Hepatic stellate cell (primary cell): Measurements from ENCODE around the gene FAM168A.
A peak's percentile ranks its signal among the peaks of the same experiment; 100 is the strongest.
"Not testable (repeated sequence)": the region's sequence is repeated elsewhere in the genome, so short reads cannot be mapped to it uniquely, and the experiment has no call there.

ENCODE experiments used
- DNase-seq: peaks from one replicate; pipeline ENCODE4 v3.0.0; 2011; ENCODE audit warnings: low spot score

FAM168A gene

GRCh38 chr11:73518195-73518594 is 79.7 kb downstream of the FAM168A start:
- DNase-seq: no peak

GRCh38 chr11:73516080-73516479 is 81.8 kb downstream of the FAM168A start:
- DNase-seq: no peak

GRCh38 chr11:73513707-73514106 is 84.2 kb downstream of the FAM168A start:
- DNase-seq: no peak

- DNase-seq: no peak
Measured at GRCh38 chr11:73510877-73511276, 87.0 kb downstream of the FAM168A start.

GRCh38 chr11:73510106-73510505 is 87.8 kb downstream of the FAM168A start:
- DNase-seq: no peak

GRCh38 chr11:73509188-73509587 is 88.7 kb downstream of the FAM168A start:
- no peak for DNase-seq

- no peak for DNase-seq
Measured at GRCh38 chr11:73508243-73509176, 89.4 kb downstream of the FAM168A start.

GRCh38 chr11:73507086-73507485 is 90.8 kb downstream of the FAM168A start:
- DNase-seq: peak; percentile 14

- DNase-seq: no peak
Measured at GRCh38 chr11:73506038-73506437, 91.9 kb downstream of the FAM168A start.

- no peak for DNase-seq
Measured at GRCh38 chr11:73498343-73498742, 99.6 kb downstream of the FAM168A start.

GRCh38 chr11:73496134-73496533 is 101.8 kb downstream of the FAM168A start:
- no peak for DNase-seq

GRCh38 chr11:73495731-73496130 is 102.2 kb downstream of the FAM168A start:
- no peak for DNase-seq

- peak; percentile 66 for DNase-seq
Measured at GRCh38 chr11:73493956-73494598, 103.8 kb downstream of the FAM168A start.

GRCh38 chr11:73481626-73482025 is 116.3 kb downstream of the FAM168A start:
- DNase-seq: no peak

- no peak for DNase-seq
Measured at GRCh38 chr11:73480677-73481076, 117.2 kb downstream of the FAM168A start.

GRCh38 chr11:73478737-73479347 is 119.1 kb downstream of the FAM168A start:
- peak; percentile 30 for DNase-seq

GRCh38 chr11:73477518-73477917 is 120.4 kb downstream of the FAM168A start:
- DNase-seq: no peak

GRCh38 chr11:73475549-73476095 is 122.3 kb downstream of the FAM168A start:
- no peak for DNase-seq

- no peak for DNase-seq
Measured at GRCh38 chr11:73473252-73473651, 124.7 kb downstream of the FAM168A start.

GRCh38 chr11:73470036-73470612 is 127.8 kb downstream of the FAM168A start:
- not testable (repeated sequence) for DNase-seq

GRCh38 chr11:73469401-73469800 is 128.5 kb downstream of the FAM168A start:
- no peak for DNase-seq

GRCh38 chr11:73468590-73469161 is 129.2 kb downstream of the FAM168A start:
- DNase-seq: no peak
